ENCODE measurements around the gene SPDYE3.

- TF ChIP-seq, protein P1, sequence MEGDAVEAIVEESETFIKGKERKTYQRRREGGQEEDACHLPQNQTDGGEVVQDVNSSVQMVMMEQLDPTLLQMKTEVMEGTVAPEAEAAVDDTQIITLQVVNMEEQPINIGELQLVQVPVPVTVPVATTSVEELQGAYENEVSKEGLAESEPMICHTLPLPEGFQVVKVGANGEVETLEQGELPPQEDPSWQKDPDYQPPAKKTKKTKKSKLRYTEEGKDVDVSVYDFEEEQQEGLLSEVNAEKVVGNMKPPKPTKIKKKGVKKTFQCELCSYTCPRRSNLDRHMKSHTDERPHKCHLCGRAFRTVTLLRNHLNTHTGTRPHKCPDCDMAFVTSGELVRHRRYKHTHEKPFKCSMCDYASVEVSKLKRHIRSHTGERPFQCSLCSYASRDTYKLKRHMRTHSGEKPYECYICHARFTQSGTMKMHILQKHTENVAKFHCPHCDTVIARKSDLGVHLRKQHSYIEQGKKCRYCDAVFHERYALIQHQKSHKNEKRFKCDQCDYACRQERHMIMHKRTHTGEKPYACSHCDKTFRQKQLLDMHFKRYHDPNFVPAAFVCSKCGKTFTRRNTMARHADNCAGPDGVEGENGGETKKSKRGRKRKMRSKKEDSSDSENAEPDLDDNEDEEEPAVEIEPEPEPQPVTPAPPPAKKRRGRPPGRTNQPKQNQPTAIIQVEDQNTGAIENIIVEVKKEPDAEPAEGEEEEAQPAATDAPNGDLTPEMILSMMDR (conservative IDR thresholded peaks at IDR 0.05; ENCODE audit: low read depth, low read length): no peak
- TF ChIP-seq SMC3 (IDR thresholded peaks at IDR 0.05; ENCODE audit: low read depth, low read length) (no peak), BHLHE40 (IDR thresholded peaks at IDR 0.05; ENCODE audit: low read depth, low read length) (no peak)
Measured at GRCh38 chr7:100367676-100368613, 60.4 kb downstream of the SPDYE3 start.
